GM10847 (cell line): Measurements from ENCODE around the gene GPER1.

Experiments used
- POLR2A ChIP-seq: IDR thresholded peaks from 2 replicates; pipeline ENCODE4 v1.6.1; 2011; ENCODE audit not compliant: insufficient read length; ENCODE audit errors: extremely low read depth

GPER1 gene

DNA sequence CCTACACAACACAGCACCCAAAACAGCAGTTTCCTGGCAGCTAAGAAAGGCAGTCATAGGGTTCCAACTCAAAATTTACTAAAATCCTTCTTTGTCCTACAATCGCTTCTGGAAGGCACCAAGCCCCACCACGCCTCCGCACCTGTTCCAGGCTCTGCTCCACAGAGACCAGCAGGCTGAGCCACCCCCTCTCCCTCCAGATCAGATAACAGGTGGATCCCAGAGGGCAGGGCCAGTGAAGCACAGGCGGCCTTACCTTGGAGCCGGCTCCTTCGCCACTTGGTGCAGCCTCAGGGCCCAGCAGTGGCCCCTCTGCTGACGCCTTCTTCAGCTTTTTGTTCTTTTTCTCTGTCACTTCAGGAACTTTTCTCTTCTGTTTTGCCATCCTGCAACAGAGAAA is 39.1 kb downstream of the GPER1 start:
- TF ChIP-seq POLR2A: no peak

DNA sequence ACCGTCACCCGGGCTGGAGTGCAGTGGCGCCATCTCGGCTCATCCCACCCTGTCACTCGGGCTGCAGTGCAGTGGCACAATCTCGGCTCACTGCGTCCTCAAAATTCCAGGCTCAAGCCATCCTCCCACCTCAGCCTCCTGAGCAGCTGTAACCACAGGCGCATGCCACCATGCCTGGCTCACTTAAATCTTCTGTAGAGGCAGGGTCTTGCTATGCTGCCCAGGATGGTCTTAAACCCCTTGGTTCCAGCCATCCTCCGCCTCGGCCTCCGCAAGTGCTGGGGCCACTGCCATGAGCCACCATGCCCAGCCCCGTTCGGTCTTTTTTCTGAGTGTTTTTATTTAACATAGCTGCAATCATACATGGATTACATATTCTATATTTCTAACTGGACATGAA is 41.5 kb downstream of the GPER1 start:
- TF ChIP-seq POLR2A: no peak

- no peak for TF ChIP-seq POLR2A
Measured at GRCh38 chr7:1130021-1130990, 42.4 kb downstream of the GPER1 start.

DNA sequence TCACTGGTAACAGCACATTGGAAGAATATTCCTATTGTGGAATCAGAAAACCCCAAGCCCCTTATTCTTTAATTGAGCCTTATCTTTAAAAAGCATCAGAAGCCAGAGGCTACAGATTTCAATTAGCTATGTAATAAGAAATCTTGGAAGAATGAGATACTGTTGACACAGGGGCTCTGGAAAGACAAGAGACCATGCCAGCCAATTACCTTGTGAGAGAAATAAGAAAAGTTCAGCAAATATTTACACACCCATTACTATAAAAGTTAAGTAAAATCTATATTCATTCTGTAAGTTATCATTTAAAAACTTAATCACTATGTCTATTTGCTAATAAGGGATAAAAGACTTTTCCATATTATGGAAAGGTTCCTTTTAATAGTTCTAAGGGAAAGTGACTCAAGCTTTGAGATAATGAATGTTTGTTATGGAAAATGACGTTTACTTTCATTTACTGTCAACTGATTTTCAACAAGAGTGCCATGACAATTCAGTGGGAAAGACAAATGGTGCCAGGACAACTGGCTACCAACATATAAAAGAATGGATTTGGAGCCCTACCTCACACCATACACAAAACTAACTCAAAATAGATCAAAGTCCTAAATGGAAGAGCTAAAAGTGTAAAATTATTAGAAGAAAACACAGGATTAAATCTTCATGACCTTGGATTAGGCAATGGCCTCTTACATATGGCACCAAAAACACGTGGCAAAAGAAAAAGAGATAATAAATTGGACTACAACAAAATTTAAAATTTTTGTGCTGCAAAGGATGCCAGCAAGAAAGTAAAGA is 43.8 kb downstream of the GPER1 start:
- no peak for TF ChIP-seq POLR2A

- no peak for TF ChIP-seq POLR2A
Measured at GRCh38 chr7:1134951-1135350, 47.0 kb downstream of the GPER1 start.

GRCh38 chr7:1136841-1137516 is 49.1 kb downstream of the GPER1 start:
- no peak for TF ChIP-seq POLR2A

DNA sequence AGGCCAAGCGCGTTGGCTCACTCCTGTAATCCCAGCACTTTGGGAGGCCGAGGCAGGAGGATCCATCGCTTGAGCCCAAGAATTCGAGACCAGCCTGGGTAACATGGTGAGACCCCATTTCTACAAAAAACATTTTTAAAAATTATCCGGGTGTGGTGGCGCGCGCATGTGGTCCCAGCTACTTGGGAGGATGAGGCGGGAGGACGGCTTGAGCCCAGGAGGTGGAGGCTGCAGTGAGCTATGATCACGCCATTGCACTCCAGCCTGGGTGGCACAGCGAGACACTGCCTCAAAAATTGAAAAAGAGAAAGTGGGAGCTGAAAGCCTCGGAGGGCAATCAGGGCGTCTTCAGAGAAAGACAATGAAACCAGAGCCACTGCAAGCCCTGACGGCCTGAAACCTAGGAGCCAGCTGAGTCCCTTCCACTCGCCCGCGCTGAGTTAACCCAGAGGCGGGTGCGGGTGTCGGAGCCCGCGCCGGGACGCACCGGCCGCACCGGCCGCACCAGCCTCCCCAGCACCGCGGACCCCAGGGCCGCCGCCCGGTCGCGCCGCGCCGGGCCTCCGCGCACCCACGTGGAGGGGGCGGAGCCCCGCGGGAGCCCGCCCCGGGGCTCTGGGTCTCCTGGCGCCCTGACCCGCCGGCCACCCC is 49.7 kb downstream of the GPER1 start:
- no peak for TF ChIP-seq POLR2A

- no peak for TF ChIP-seq POLR2A
Measured at GRCh38 chr7:1140476-1141104, 52.7 kb downstream of the GPER1 start.

- TF ChIP-seq POLR2A: no peak
Measured at GRCh38 chr7:1141651-1142050, 53.7 kb downstream of the GPER1 start.

DNA sequence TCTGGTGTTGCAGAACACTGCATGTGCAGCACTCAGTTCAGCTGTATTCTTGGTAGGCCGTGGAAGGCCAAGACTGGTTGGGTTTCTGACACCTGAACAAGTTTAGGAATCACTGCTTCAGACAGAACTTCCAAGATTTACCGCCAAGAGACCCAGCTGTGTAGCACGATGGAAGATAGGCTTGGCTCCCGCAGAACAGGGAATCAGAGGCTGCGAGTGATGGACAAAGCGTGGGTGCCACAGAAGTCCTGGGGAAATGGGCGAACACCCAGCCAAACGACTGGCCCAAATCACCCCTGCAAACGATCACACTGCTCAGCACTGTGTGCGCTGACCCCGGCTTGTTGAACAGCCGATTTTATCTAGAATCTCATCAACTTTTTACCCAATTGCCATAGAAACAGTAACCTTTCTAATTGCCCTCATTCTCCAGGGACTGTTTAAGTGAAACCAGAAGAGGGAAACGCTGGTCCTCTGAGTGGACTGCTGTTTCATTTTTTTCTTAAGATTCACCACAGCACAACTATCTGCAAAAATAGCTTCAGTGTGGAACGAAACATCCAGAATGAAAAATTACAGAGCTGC is 54.2 kb downstream of the GPER1 start:
- TF ChIP-seq POLR2A: no peak
